Stimulated activated CD8-positive, alpha-beta memory T cell treated with anti-CD3 and anti-CD28 coated beads, Interleukin-12 subunit alpha, Interleukin-12 subunit beta, amount 100 ng/mL, for 1 hour (primary cell): ENCODE results near the gene GOSR2.
"Not testable (repeated sequence)": the region's sequence is repeated elsewhere in the genome, so short reads cannot be mapped to it uniquely, and the experiment has no call there.

Source experiments
- DNase-seq: peaks from one replicate; pipeline ENCODE4 v3.0.0-alpha.2; 2020; ENCODE audit warnings: low read depth

Gene GOSR2

GRCh38 chr17:46930051-46930450 lies 7.1 kb downstream of the GOSR2 start:
- DNase-seq = no peak

- DNase-seq = no peak
These were observed 8.6 kb downstream of the GOSR2 start for GRCh38 chr17:46931596-46931995.

- DNase-seq = no peak
These were observed 12.8 kb downstream of the GOSR2 start for GRCh38 chr17:46935658-46936266.

GRCh38 chr17:46940692-46941404 lies 17.9 kb downstream of the GOSR2 start:
- DNase-seq = peak; percentile 49

- peak; percentile 25 for DNase-seq
These were observed 19.7 kb downstream of the GOSR2 start for GRCh38 chr17:46942441-46943217.

GRCh38 chr17:46943218-46943500 lies 20.2 kb downstream of the GOSR2 start:
- DNase-seq = no peak

- no peak for DNase-seq
These were observed 20.8 kb downstream of the GOSR2 start for GRCh38 chr17:46943501-46944393.

GRCh38 chr17:46944931-46945330 lies 22.0 kb downstream of the GOSR2 start:
- DNase-seq = no peak

- DNase-seq = no peak
These were observed 24.3 kb downstream of the GOSR2 start for GRCh38 chr17:46947216-46947615.

GRCh38 chr17:46948544-46948943 lies 25.6 kb downstream of the GOSR2 start:
- no peak for DNase-seq

- no peak for DNase-seq
These were observed 26.6 kb downstream of the GOSR2 start for GRCh38 chr17:46949291-46950174.

GRCh38 chr17:46950342-46950996 lies 27.5 kb downstream of the GOSR2 start:
- no peak for DNase-seq

GRCh38 chr17:46950997-46951621 lies 28.1 kb downstream of the GOSR2 start:
- no peak for DNase-seq

GRCh38 chr17:46951706-46952105 lies 28.7 kb downstream of the GOSR2 start:
- DNase-seq = no peak

GRCh38 chr17:46952115-46952514 lies 29.2 kb downstream of the GOSR2 start:
- DNase-seq = no peak

GRCh38 chr17:46953191-46953590 lies 30.2 kb downstream of the GOSR2 start:
- not testable (repeated sequence) for DNase-seq

GRCh38 chr17:46958041-46958591 lies 35.2 kb downstream of the GOSR2 start:
- DNase-seq = no peak

- no peak for DNase-seq
These were observed 37.2 kb downstream of the GOSR2 start for GRCh38 chr17:46960152-46960551.

GRCh38 chr17:46962374-46962790 lies 39.4 kb downstream of the GOSR2 start:
- no peak for DNase-seq

GRCh38 chr17:46963571-46963970 lies 40.6 kb downstream of the GOSR2 start:
- DNase-seq = no peak
